Fibroblast of lung (primary cell): ENCODE data around the gene TIMP2. TPM values are rescaled to one million over a fixed set of nuclear protein-coding genes. Genes with fewer than 3 reads are reported as not detected.

Source experiments
- DNase-seq, 2 donors: peaks; one replicate each; pipeline versions ENCODE4 v3.0.0 to v3.0.0-alpha.2; 2010; ENCODE audit warnings: low read depth in 2 of 2
- H2AFZ ChIP-seq: 2 replicates; pipeline ENCODE4 v1.5.1; 2012; ENCODE audit warnings: low read length, control low read depth, inconsistent platforms
- H3K27ac ChIP-seq: 2 replicates; pipeline ENCODE4 v1.5.1; 2011; ENCODE audit warnings: low read length, control low read depth; ENCODE audit not compliant: insufficient read depth
- H3K27me3 ChIP-seq: 2 replicates; pipeline ENCODE4 v1.5.1; 2011; ENCODE audit warnings: mild to moderate bottlenecking, low read length; ENCODE audit not compliant: control insufficient read depth, insufficient read depth
- H3K36me3 ChIP-seq: 2 replicates; pipeline ENCODE4 v1.5.1; 2011; ENCODE audit warnings: low read length; ENCODE audit not compliant: control insufficient read depth, insufficient read depth
- H3K4me1 ChIP-seq: 2 replicates; pipeline ENCODE4 v1.5.1; 2011; ENCODE audit warnings: low read length; ENCODE audit not compliant: control insufficient read depth, insufficient read depth; ENCODE audit errors: extremely low read depth
- H3K4me2 ChIP-seq: 2 replicates; pipeline ENCODE4 v1.5.1; 2011; ENCODE audit warnings: low read length, control low read depth; ENCODE audit not compliant: insufficient read depth; ENCODE audit errors: extremely low read depth
- H3K4me3 ChIP-seq, 4 experiments: fragments of 200-600 bp in 1 of 4; sonication (generic) in 1 of 4; replicated peaks in 1 of 4; 2 replicates each; pipeline ENCODE4 v1.5.1; 2011 to 2016; ENCODE audit warnings: low read length in 4 of 4, low read depth in 3 of 4, mild to moderate bottlenecking in 3 of 4, control low read depth in 2 of 4, inconsistent platforms in 1 of 4, mixed read lengths in 1 of 4; ENCODE audit not compliant: insufficient read depth in 1 of 4; ENCODE audit errors: control extremely low read depth in 1 of 4
- H3K79me2 ChIP-seq: 2 replicates; pipeline ENCODE4 v1.5.1; 2012; ENCODE audit warnings: mild to moderate bottlenecking, low read length, inconsistent platforms; ENCODE audit not compliant: control insufficient read depth, insufficient read depth
- H3K9ac ChIP-seq: 2 replicates; pipeline ENCODE4 v1.5.1; 2011; ENCODE audit warnings: mild to moderate bottlenecking, low read length, control low read depth; ENCODE audit not compliant: insufficient read depth
- H3K9me3 ChIP-seq: 2 replicates; pipeline ENCODE4 v1.5.1; 2012; ENCODE audit warnings: low read depth, low read length; ENCODE audit not compliant: control insufficient read depth, insufficient read depth
- H4K20me1 ChIP-seq: 2 replicates; pipeline ENCODE4 v1.5.1; 2011; ENCODE audit warnings: low read length; ENCODE audit not compliant: control insufficient read depth, insufficient read depth; ENCODE audit errors: extremely low read depth
- EZH2 ChIP-seq: IDR thresholded peaks from 2 replicates; pipeline ENCODE4 v1.5.1; 2012; ENCODE audit warnings: low read length, control low read depth, mild to moderate bottlenecking; ENCODE audit errors: missing control alignments
- polyA plus RNA-seq, 2 donors: library from polyadenylated mRNA; depleted of rRNA in 1 of 2; stranded (reverse) in 1 of 2; unstranded in 1 of 2; fragments of >200 nt; gene quantifications; 2 replicates each; pipeline ENCODE4 v1.2.1, GENCODE V29; 2011 to 2012; ENCODE audit warnings: missing spikeins in 1 of 2
- total RNA-seq: library from RNA; depleted of rRNA; stranded (reverse); fragments of >200 nt; gene quantifications from 2 replicates; pipeline ENCODE4 v1.2.1, GENCODE V29; 2014
- TF ChIP-seq, protein P1 (sequence below), 2 donors: IDR thresholded peaks in 1 of 2; conservative IDR thresholded peaks in 1 of 2; 1 replicate in 1 of 2; 2 replicates in 1 of 2; pipeline ENCODE4 v1.5.1; 2011 to 2012; ENCODE audit warnings: low read length in 2 of 2, control low read depth in 1 of 2, inconsistent platforms in 1 of 2, low read depth in 1 of 2, mild to moderate bottlenecking in 1 of 2

TIMP2 gene
- total and polyA plus RNA-seq, 2 donors (not counting 1 experiment from before 2014, with no cell fraction given) = 155 to 745 TPM

DNA sequence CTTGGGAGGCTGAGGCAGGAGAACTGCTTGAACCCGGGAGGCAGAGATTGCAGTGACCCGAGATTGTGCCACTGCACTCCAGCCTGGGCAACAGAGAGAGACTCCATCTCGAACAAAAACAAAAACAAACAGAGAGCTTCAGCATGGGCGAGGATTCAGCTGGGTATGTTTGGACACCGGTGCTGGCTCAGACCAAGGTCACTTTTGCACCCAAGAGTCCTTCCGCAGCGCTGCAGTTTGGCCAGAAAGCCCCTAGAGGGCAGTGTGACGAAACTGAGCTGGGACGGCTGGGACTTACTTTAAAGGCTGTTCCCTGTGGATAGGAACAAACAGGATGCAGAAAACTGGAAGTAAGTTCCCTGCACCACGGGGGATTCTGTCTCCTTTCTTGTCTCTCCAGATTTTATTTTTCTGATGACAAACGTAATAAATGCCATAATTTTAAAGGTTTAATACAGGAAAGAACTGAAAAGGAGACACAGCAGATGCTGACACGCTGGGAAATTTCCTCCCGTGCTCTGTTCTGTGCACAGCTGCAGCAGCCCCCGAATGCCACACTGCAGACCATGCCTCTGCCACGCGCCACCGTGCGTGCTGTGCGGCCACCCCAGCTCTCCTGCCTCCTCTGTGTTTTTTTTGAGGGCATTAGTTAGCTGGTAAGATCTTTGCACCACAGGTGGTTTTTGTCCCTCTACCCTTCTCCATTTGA lies 59.4 kb downstream of the TIMP2 start:
- peaks cover 20% of the 10 kb centered on the region for H3K36me3 ChIP-seq

GRCh38 chr17:78864117-78864516 lies 61.1 kb downstream of the TIMP2 start:
- Histone ChIP-seq H3K4me2 (no peak overlapping the region), H3K4me1 (peaks cover 30% of the 10 kb centered on the region), H3K79me2 (peaks cover 28% of the 10 kb centered on the region), H4K20me1 (no peaks in the 10 kb centered on the region), H3K36me3 (peaks cover 14% of the 10 kb centered on the region), H3K9ac (no peak overlapping the region), H3K9me3 (no peaks in the 10 kb centered on the region), H2AFZ (no peak overlapping the region), H3K27ac (no peak overlapping the region), H3K27me3 (no peaks in the 10 kb centered on the region), H3K4me3 (no peak overlapping the region)
- no peak for DNase-seq
- TF ChIP-seq, protein P1, sequence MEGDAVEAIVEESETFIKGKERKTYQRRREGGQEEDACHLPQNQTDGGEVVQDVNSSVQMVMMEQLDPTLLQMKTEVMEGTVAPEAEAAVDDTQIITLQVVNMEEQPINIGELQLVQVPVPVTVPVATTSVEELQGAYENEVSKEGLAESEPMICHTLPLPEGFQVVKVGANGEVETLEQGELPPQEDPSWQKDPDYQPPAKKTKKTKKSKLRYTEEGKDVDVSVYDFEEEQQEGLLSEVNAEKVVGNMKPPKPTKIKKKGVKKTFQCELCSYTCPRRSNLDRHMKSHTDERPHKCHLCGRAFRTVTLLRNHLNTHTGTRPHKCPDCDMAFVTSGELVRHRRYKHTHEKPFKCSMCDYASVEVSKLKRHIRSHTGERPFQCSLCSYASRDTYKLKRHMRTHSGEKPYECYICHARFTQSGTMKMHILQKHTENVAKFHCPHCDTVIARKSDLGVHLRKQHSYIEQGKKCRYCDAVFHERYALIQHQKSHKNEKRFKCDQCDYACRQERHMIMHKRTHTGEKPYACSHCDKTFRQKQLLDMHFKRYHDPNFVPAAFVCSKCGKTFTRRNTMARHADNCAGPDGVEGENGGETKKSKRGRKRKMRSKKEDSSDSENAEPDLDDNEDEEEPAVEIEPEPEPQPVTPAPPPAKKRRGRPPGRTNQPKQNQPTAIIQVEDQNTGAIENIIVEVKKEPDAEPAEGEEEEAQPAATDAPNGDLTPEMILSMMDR (conservative IDR thresholded peaks at IDR 0.05 in 1 of 2, IDR thresholded peaks at IDR 0.05 in 1 of 2; ENCODE audit: low read depth in 1 of 2, low read length in 2 of 2) = no peak
- no peak for TF ChIP-seq EZH2

More for the DNA sequence above, 59.4 kb downstream of the TIMP2 start:
- no peaks in the 10 kb centered on the region for H4K20me1 ChIP-seq
- peak overlapping the region; percentile 75 for H3K4me2 ChIP-seq
- peaks cover 32% of the 10 kb centered on the region for H3K4me1 ChIP-seq
- no peak overlapping the region for H2AFZ ChIP-seq
- H3K79me2 ChIP-seq = peaks cover 27% of the 10 kb centered on the region
- H3K9me3 ChIP-seq = no peaks in the 10 kb centered on the region
- TF ChIP-seq EZH2 = no peak
- TF ChIP-seq, protein P1 (conservative IDR thresholded peaks at IDR 0.05 in 1 of 2, IDR thresholded peaks at IDR 0.05 in 1 of 2; ENCODE audit: low read depth in 1 of 2, low read length in 2 of 2) = peak; percentile 94 to 97
- H3K4me3 ChIP-seq = no peak overlapping the region
- peak; percentile 57 to 90 for DNase-seq
- H3K27me3 ChIP-seq = no peaks in the 10 kb centered on the region
- H3K9ac ChIP-seq = peak overlapping the region; percentile 8
- peak overlapping the region; percentile 23 for H3K27ac ChIP-seq

GRCh38 chr17:78862073-78863023 lies 62.8 kb downstream of the TIMP2 start:
- Histone ChIP-seq H3K36me3 (peaks cover 9% of the 10 kb centered on the region), H3K27me3 (no peaks in the 10 kb centered on the region), H3K9me3 (no peaks in the 10 kb centered on the region), H3K79me2 (peaks cover 27% of the 10 kb centered on the region), H3K27ac (peak overlapping the region; percentile 89), H4K20me1 (no peaks in the 10 kb centered on the region), H3K4me2 (peak overlapping the region; percentile 7), H3K9ac (peak overlapping the region; percentile 48), H2AFZ (peak overlapping the region; percentile 25), H3K4me1 (peaks cover 20% of the 10 kb centered on the region), H3K4me3 (peak overlapping the region in 1 of 4 experiments; percentile 18)
- TF ChIP-seq, protein P1 (conservative IDR thresholded peaks at IDR 0.05 in 1 of 2, IDR thresholded peaks at IDR 0.05 in 1 of 2; ENCODE audit: low read depth in 1 of 2, low read length in 2 of 2) = no peak
- no peak for TF ChIP-seq EZH2
- DNase-seq = peak; percentile 97 to 99
